BE2C (cell line): ENCODE data around the gene CD300LF.

Experiments
- DNase-seq: peaks from one replicate; pipeline ENCODE4 v3.0.0-alpha.2; 2020
- H3K27me3 ChIP-seq: fragments of 250-450 bp; sonication (Bioruptor Pico); 2 replicates; pipeline ENCODE4 v1.5.1; 2020; ENCODE audit warnings: mild to moderate bottlenecking
- H3K36me3 ChIP-seq: fragments of 250-450 bp; sonication (Bioruptor Pico); 2 replicates; pipeline ENCODE4 v1.5.1; 2020; ENCODE audit warnings: mild to moderate bottlenecking
- H3K4me1 ChIP-seq: fragments of 250-450 bp; sonication (Bioruptor Pico); 2 replicates; pipeline ENCODE4 v1.5.1; 2020
- H3K4me3 ChIP-seq: 2 replicates; pipeline ENCODE4 v1.5.1; 2011; ENCODE audit warnings: low read depth, low read length
- H3K9me3 ChIP-seq: fragments of 250-450 bp; sonication (Bioruptor Pico); 2 replicates; pipeline ENCODE4 v1.5.1; 2020
- TF ChIP-seq, protein P1 (sequence below): IDR thresholded peaks from 2 replicates; pipeline ENCODE4 v1.5.1; 2012; ENCODE audit warnings: mild to moderate bottlenecking, low read depth, low read length

The CD300LF gene

DNA sequence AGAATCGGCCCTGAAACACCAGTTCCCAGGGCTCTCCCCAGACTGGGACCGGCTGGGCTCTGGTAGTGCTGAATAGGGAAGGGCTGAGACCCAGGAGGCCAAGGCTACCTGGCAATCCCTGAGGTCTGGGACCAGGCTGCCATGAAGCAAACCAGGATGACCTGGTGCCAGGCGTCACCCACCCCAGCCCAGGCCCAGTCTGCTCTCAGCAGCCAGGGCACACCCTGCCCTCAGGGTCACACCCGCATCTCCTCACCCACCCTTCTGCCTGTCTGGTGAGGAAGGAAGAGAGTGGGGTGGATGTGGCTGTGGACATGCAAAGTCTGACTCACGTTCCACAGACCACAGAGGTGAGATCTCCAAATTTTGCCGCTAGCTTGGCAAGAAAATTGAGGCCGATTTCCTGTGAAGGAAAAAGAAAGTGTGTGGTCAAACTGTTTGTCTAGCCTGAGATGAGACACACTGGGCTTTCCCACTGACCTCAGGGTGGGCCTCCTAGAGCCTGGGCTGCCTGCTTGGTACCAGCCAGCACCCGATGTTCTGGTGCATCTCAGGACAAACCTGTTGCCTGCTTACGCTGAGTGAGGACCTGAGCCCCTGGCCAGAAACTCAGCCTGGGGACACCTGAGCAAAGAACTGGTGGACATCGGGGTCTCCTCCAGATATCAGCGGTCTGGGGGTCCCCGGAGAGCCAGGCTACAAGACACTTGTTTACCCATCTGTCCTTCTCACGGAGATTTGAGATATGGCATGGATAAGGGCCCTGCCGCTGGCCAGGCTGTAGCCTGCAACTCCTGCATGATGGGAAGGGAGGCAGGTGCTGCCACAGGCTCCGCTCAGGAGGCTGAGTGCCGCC is 18.0 kb upstream of the CD300LF start:
- no peak overlapping the region for H3K4me3 ChIP-seq
- no peak for DNase-seq
- no peaks in the 10 kb centered on the region; the same call in 1 of the 2 replicates for H3K9me3 ChIP-seq
- no peaks in the 10 kb centered on the region for H3K4me1 ChIP-seq
- TF ChIP-seq, protein P1, sequence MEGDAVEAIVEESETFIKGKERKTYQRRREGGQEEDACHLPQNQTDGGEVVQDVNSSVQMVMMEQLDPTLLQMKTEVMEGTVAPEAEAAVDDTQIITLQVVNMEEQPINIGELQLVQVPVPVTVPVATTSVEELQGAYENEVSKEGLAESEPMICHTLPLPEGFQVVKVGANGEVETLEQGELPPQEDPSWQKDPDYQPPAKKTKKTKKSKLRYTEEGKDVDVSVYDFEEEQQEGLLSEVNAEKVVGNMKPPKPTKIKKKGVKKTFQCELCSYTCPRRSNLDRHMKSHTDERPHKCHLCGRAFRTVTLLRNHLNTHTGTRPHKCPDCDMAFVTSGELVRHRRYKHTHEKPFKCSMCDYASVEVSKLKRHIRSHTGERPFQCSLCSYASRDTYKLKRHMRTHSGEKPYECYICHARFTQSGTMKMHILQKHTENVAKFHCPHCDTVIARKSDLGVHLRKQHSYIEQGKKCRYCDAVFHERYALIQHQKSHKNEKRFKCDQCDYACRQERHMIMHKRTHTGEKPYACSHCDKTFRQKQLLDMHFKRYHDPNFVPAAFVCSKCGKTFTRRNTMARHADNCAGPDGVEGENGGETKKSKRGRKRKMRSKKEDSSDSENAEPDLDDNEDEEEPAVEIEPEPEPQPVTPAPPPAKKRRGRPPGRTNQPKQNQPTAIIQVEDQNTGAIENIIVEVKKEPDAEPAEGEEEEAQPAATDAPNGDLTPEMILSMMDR: no peak
- H3K36me3 ChIP-seq: no peaks in the 10 kb centered on the region
- peaks cover 3% of the 10 kb centered on the region for H3K27me3 ChIP-seq

DNA sequence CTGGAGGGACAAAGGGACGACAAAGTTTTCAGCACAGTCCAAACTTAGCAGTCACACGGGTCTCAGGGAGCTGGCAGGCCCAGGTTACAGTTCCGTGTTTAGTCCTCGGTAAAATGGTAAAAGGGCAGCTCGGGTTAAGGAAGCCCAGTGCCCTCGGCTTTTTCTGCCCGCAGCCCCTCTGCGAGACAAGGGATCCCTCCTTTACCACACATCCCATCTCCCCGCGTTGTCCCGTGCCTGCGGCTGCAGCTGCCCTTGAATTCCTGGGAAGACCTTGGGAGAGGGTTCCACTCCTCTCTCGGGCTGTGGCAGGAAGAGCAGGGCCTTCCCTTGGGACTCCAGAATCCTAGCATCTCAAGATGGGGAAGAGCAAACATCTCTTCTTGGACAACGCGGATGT is 17.1 kb upstream of the CD300LF start:
- Histone ChIP-seq H3K27me3 (no peaks in the 10 kb centered on the region; the same call in 1 of the 2 replicates), H3K4me3 (no peak overlapping the region), H3K36me3 (no peaks in the 10 kb centered on the region), H3K9me3 (no peaks in the 10 kb centered on the region; the same call in 1 of the 2 replicates), H3K4me1 (no peaks in the 10 kb centered on the region)
- DNase-seq: no peak
- TF ChIP-seq, protein P1: no peak

DNA sequence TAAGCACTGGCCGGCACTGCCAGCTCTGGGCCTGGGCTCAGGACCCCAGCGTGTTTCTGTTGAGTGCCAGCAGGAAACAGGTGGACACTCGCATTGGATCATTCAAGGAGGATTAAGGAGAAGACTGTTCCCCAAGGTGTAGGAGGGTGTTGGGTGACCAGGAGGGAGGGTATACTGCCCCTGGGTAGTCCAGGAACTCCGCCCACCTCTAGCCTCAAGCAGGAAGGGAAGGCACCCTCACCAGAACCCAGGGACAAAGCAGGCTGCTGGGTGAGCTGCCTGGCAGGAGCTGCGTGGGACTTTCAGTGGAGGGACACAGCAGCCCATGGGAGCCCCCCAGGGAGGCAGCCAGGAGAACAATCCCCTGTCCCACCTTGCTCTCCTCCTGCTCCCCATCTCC is 16.6 kb upstream of the CD300LF start:
- Histone ChIP-seq H3K9me3 (no peaks in the 10 kb centered on the region; the same call in 1 of the 2 replicates), H3K27me3 (no peaks in the 10 kb centered on the region; the same call in 1 of the 2 replicates), H3K36me3 (no peaks in the 10 kb centered on the region), H3K4me3 (no peak overlapping the region), H3K4me1 (no peaks in the 10 kb centered on the region)
- TF ChIP-seq, protein P1: no peak
- no peak for DNase-seq

DNA sequence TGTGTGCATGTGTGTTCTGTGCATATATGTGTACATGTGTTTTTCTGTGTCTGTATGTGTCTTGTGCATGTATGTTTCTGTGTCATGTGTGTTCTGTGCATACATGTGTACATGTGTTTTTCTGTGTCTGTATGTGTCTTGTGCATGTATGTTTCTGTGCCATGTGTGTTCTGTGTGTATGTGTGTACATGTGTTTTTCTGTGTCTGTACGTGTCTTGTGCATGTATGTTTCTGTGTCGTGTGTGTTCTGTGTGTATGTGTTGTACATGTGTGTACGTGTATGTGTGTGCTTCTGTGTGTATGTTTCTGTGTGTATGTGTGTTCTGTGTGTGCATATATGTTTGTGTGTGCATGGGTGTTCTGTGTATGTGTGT is 16.0 kb upstream of the CD300LF start:
- Histone ChIP-seq H3K36me3 (no peaks in the 10 kb centered on the region), H3K9me3 (no peaks in the 10 kb centered on the region; the same call in 1 of the 2 replicates), H3K4me3 (no peak overlapping the region), H3K4me1 (no peaks in the 10 kb centered on the region), H3K27me3 (peaks cover 2% of the 10 kb centered on the region; the same call in 1 of the 2 replicates)
- TF ChIP-seq, protein P1: no peak
- DNase-seq: no peak

DNA sequence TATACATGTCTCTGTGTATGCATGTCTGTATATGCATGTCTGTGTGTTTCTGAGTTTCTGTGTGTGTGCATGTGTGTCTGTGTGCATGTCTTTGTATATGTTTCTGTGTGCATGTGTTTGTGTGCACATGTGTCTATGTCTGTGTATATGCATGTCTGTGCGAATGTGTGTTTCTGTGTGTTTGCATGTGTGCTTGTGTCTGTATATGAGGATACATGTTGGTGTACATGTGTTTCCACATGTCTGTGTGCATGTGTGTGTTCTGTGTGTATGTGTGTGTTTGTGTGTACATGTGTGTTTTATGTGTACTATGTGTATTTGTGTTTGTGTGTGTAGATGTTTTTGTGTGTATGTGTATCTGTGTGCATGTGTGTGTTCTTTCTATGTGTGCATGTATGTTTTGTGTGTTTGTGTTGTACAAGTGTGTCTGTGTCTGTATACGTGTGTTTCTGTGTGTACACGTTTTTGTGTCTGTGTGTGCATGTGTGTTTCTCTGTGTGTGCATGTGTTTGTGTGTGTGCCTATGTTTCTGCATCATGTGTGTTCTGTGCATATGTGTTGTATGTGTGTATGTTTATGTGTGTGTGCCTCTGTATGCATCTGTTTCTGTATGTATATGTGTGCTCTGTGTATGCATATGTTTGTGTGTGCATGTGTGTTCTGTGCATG is 15.4 kb upstream of the CD300LF start:
- TF ChIP-seq, protein P1: no peak
- Histone ChIP-seq H3K9me3 (no peaks in the 10 kb centered on the region; the same call in 1 of the 2 replicates), H3K4me3 (no peak overlapping the region), H3K4me1 (no peaks in the 10 kb centered on the region), H3K36me3 (no peaks in the 10 kb centered on the region), H3K27me3 (peaks cover 2% of the 10 kb centered on the region; the same call in 1 of the 2 replicates)
- no peak for DNase-seq

DNA sequence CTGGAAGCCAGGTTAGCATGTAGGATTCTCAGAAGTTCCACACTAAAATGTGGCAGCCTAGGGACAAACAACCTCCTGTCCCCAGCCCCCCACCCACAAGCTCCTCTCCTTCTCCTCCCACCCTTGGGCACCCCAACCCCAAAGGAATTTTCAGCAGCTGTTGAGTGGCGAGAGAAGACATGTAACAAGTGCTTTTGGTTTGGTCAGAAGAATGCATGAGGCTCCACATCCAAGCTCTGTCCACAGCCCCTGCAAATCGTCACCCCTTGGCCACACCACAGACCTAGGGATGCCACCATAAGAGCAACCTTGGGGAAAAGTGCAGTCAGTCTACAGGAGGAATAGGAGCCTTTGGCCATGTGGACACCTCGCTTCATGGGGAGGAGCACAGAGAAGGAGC is 12.4 kb upstream of the CD300LF start:
- H3K9me3 ChIP-seq: no peaks in the 10 kb centered on the region
- no peak for DNase-seq
- no peaks in the 10 kb centered on the region for H3K36me3 ChIP-seq
- TF ChIP-seq, protein P1: no peak
- H3K4me3 ChIP-seq: no peak overlapping the region
- H3K27me3 ChIP-seq: peaks cover 9% of the 10 kb centered on the region
- H3K4me1 ChIP-seq: no peaks in the 10 kb centered on the region
